Left ventricle myocardium superior (tissue), 1 donor: ENCODE data around the gene BACH2. TPM values are rescaled to one million over a fixed set of nuclear protein-coding genes. Genes with fewer than 3 reads are reported as not detected.
A peak's percentile ranks its signal among the peaks of the same experiment; 100 is the strongest.
"Not testable (repeated sequence)": the region's sequence is repeated elsewhere in the genome, so short reads cannot be mapped to it uniquely, and the experiment has no call there.

Source experiments
- ATAC-seq: fragments of 200-7000 bp; cut with Tn5 transposase; one replicate; pipeline ENCODE4 v1.9.1; 2020; ENCODE audit warnings: mild to moderate bottlenecking, moderate library complexity
- DNase-seq: peaks from one replicate; pipeline ENCODE4 v3.0.0-alpha.2; 2020
- intact Hi-C: fragments of 100-400 bp; cut with micrococcal nuclease; formaldehyde crosslinking; loops from one replicate; pipeline ENCODE4 v1.11.0; 2022
- total RNA-seq: library from RNA; stranded (reverse); fragmentation: NEBNext Ultra II Directional; extraction: Animal tissue kit (Norgen Biotek cat#: 25700); gene quantifications from one replicate; pipeline ENCODE4 v1.2.1, GENCODE V29; 2021
- donor health status: DM: no; HTN: yes; CAD: no; lungs with severe emphysema.

The BACH2 gene
- total RNA-seq, 1 donor from 2014 or later = 1.5 TPM

- ATAC-seq (peak; percentile 79), DNase-seq (no peak)
- intact Hi-C loops = loop anchor here (10.0 kb wide), 1 partner anchor 327 kb away; no protein-coding TSS in a partner anchor
Measured at GRCh38 chr6:89977808-89978748, 318.6 kb downstream of the BACH2 start.

DNA sequence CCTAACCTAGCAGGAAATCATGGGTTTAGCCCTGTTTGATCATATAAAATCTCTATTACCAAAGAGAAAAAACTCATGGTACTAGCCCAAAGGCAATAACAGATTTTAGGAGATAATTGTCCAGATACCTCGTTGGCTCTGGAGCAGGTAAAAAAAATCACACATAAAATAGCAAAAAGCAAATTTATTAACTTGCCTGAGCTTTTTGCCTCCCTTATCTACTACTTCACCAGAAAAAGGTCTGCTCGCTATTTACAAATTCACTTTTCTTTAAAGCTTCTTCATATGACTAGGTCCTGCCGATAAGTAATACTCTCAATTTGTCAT lies 320.0 kb downstream of the BACH2 start:
- intact Hi-C loops = loop anchor here (10.0 kb wide), 1 partner anchor 328 kb away; no protein-coding TSS in a partner anchor
- no peak for ATAC-seq
- no peak for DNase-seq

- DNase-seq = no peak
- ATAC-seq = no peak
- intact Hi-C loops = loop anchor here (10.0 kb wide), 1 partner anchor 329 kb away; no protein-coding TSS in a partner anchor
Measured at GRCh38 chr6:89975991-89976693, 320.5 kb downstream of the BACH2 start.

DNA sequence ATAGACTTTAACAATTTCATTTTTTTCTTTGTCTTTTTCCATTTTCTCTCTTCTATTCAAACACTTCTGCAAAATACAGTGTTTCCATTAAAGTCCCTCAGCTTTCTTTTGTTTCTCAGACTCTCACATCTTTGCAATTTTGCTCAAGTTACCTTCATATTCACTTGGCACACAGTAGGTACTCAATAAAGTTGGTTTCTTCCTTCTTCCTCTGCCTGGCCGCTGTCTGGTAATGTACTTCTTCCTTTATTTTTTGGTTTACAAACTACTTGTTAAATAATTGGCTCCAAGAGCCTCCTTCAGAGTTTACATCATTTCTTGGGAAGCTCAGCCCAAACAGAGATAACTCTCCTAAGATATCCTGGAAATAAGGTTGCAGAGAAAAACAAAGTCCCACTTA lies 321.3 kb downstream of the BACH2 start:
- ATAC-seq (no peak), DNase-seq (no peak)
- intact Hi-C loops = loop anchor here (10.0 kb wide), 1 partner anchor 329 kb away; no protein-coding TSS in a partner anchor

DNA sequence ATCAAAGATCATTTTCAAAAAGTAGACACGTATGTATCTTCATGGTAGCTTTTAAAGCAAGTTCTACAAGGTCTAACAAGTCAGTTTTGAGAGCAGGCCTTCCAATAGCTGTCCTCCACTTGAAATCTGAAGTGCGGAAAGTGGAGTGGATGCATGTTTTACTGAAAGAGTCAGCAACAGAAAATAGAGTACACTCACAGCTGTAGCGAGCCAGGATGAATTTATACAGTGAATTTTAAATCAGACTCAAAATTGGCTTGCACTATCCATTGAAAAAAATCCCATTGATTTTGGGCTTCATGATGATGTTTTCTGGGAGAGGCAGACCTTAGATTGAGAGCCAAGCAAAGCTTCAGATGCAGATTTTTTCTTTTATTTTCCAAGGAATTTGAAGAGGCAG lies 321.8 kb downstream of the BACH2 start:
- DNase-seq = no peak
- intact Hi-C loops = loop anchor here (10.0 kb wide), 1 partner anchor 330 kb away; no protein-coding TSS in a partner anchor
- peak; percentile 73 for ATAC-seq

GRCh38 chr6:89972025-89972381 lies 324.6 kb downstream of the BACH2 start:
- intact Hi-C loops = loop anchor here (10.0 kb wide), 1 partner anchor 333 kb away; no protein-coding TSS in a partner anchor
- DNase-seq = no peak
- ATAC-seq = no peak

- DNase-seq, ATAC-seq: not testable (repeated sequence)
- intact Hi-C loops = loop anchor here (2.0 to 10.0 kb wide), 2 partner anchors 333 to 421 kb away; no protein-coding TSS in a partner anchor
Measured at GRCh38 chr6:89971338-89972024, 325.2 kb downstream of the BACH2 start.

DNA sequence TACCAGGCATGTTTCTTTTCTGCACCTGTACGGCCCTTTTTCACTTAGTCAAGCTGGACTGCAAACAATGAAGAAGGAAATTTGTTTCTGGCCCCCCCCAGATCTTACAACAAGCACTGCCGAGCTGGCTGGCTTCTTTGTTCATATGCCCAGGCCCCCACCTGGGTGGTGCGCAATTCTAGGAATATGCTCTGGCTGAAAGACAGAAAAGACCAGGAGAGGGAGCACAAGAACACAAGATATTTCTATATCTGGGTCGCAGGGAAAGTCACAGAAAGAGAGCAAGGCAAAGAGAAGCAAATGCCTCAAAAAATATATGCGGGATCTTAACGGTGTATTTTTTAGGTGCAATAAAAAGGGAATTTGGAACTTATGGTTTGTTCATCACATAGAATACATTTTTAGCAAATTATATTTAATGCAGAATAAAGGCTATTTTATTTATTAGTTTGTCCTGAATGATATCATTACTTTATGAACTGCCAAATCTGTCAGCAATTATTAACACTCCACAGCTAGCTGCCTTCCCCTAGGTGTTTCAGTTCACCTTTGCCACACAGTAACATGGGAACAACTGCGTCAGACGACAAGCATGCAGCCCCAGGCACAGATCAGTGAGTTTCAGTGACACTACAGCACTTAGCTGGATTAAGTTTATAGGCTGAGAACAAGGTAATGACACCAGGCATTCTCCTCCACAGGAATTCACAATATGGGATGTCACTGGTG lies 325.9 kb downstream of the BACH2 start:
- intact Hi-C loops = loop anchor here (1.0 to 10.0 kb wide), 3 partner anchors 334 to 509 kb away; no protein-coding TSS in a partner anchor
- DNase-seq = peak; percentile 44
- ATAC-seq = peak; percentile 85

GRCh38 chr6:89970072-89970471 lies 326.6 kb downstream of the BACH2 start:
- peak; percentile 88 for ATAC-seq
- peak; percentile 32 for DNase-seq
- intact Hi-C loops = loop anchor here (1.0 to 10.0 kb wide), 3 partner anchors 335 to 509 kb away; no protein-coding TSS in a partner anchor

DNA sequence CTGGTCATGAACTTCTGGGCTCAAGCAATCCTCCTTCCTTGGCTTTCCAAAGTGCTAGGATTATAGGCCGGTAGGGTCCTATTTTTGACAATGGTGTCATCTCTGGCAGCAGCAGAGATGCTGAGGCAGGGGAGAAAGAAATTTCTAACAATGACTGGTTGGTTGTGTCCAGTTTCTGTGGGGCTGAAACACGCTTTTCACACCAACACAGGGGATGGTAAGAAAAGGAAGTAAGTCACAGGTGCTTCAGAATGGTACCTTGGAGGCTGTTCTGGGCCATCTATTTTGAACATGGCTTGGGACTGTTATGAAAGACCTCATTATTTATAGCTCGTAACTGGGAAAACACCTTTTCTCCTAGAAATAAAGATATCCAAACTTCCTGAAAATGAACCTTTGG lies 329.7 kb downstream of the BACH2 start:
- no peak for ATAC-seq

DNA sequence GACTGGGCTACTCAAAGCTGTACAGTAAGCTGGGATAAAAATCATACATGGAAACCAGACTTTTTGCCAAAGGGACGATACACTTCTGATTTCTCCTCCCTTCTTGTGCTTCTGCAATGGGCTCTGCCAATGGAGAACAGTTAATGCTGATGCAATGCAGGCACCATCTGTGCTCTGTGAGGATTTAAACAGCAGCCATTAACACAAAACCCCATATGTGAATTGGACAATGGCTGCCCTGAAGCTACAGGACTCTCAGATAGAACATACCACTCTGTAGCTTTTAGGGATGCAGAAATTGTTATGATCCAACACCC lies 330.5 kb downstream of the BACH2 start:
- no peak for ATAC-seq
- no peak for DNase-seq
- intact Hi-C loops = no loop called here

More for the DNA sequence above, 329.7 kb downstream of the BACH2 start:
- no peak for DNase-seq
- intact Hi-C loops = no loop called here

- intact Hi-C loops = no loop called here
- no peak for ATAC-seq
- no peak for DNase-seq
Measured at GRCh38 chr6:89965441-89966227, 331.0 kb downstream of the BACH2 start.

DNA sequence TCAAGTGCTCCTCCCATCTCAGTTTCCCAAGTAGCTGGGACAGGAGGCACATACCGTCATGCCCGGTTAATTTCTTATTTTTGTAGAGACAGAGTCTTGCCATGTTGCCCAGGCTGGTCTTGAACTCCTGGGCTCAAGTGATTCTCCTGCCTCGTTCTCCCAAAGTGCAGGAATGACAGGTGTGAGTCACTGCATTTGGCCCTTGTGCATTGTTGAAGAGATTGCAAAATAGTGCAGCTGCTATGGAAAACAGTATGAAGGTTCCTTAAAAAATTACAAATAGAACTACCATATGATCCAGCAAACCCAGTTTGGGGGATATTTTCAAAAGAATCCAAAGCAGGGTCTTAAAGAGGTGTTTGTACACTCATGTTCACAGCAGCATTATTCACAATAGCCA lies 333.3 kb downstream of the BACH2 start:
- intact Hi-C loops = no loop called here
- no peak for ATAC-seq
- no peak for DNase-seq

DNA sequence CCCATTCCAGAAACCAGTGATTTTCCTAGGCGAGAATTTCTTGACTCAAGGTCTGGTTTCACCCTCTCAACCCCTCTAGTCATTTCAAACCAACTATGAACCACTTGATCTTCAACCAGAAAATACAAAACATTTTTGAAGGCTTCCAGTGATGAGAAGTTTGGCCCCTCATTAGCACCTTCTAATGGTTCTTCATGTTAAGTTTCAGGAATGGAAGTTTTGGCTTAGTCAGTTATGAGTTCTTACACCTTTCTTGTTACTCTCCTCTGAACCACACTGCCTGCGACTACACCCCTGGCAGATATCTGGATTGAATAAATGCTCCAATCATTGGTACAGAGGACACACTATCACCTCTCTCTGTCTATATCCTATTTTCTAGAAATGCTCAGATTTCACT lies 335.2 kb downstream of the BACH2 start:
- no peak for ATAC-seq
- DNase-seq = no peak
- intact Hi-C loops = no loop called here

DNA sequence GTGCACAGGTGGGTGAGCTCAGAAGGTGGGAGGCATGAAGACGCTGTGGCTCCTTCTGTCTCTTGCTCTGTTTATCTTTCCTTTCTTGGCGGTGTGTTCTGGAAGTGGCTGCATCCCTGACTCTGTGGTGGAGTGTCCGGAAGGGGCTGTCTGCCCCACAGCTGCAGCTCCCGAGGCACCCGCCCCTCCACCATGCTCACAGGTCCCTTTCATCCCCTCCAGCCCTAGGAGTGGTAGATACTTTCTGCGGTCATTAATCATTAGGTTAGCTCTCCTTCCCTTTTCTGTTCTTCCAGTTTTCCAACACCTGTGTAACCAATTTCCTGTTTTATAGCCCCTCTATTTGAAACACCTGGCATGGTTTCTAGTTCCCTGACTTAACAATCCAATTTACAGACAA lies 336.8 kb downstream of the BACH2 start:
- intact Hi-C loops = no loop called here
- DNase-seq = no peak
- ATAC-seq = no peak

DNA sequence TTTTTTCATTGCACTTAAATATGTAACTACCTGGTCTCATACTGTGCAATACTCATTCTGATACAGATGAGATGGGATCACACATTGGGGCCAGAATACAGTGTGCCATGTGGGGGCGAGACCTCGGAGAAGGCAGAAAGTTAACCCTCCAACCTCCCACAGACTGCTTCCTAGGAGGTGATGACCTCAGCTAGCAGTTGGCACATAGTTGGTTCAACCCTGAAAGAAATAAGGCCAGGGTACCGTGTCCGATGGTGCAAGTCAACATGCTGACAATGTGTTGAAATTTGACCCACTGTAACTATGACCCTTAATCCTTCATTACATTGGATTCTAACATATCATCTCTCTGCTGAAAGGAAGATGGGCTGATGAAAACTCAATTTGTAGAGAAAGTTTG lies 340.5 kb downstream of the BACH2 start:
- DNase-seq = no peak
- ATAC-seq = no peak
- intact Hi-C loops = no loop called here

GRCh38 chr6:89955364-89955763 lies 341.3 kb downstream of the BACH2 start:
- DNase-seq (no peak), ATAC-seq (no peak)
- intact Hi-C loops = no loop called here

GRCh38 chr6:89954721-89955148 lies 341.9 kb downstream of the BACH2 start:
- intact Hi-C loops = no loop called here
- no peak for DNase-seq
- no peak for ATAC-seq
